Vagina (tissue), 2 donors: ENCODE measurements around the gene NCAN. TPM values are rescaled to one million over a fixed set of nuclear protein-coding genes. Genes with fewer than 3 reads are reported as not detected.

ENCODE experiments used
- DNase-seq, 2 donors: peaks; one replicate each; pipeline ENCODE4 v3.0.0-alpha.2; 2017; ENCODE audit errors: extremely low spot score in 2 of 2
- H3K27ac ChIP-seq: fragments of 200-600 bp; sonication (generic); one replicate; pipeline ENCODE4 v1.5.1; 2019
- H3K27me3 ChIP-seq: fragments of 200-600 bp; sonication (generic); one replicate; pipeline ENCODE4 v1.5.1; 2019
- H3K36me3 ChIP-seq, 2 donors: fragments of 200-600 bp; sonication (generic); one replicate each; pipeline ENCODE4 v1.5.1; 2017 to 2019
- H3K4me1 ChIP-seq: fragments of 200-600 bp; sonication (generic); one replicate; pipeline ENCODE4 v1.5.1; 2019
- H3K4me3 ChIP-seq, 2 donors: fragments of 200-600 bp; sonication (generic); 1 replicate in 1 of 2; 2 replicates in 1 of 2; pipeline ENCODE4 v1.5.1; 2016 to 2019
- H3K9me3 ChIP-seq: fragments of 200-600 bp; sonication (generic); one replicate; pipeline ENCODE4 v1.5.1; 2019
- CTCF ChIP-seq, 3 experiments: fragments of 450-650 bp in 2 of 3; fragments of 200-600 bp in 1 of 3; sonication (generic) in 1 of 3; IDR thresholded peaks; one replicate each; pipeline ENCODE4 v1.5.1; 2017 to 2019; ENCODE audit warnings: antibody characterized with exemption in 3 of 3, mild to moderate bottlenecking in 2 of 3, moderate library complexity in 2 of 3
- POLR2A ChIP-seq, 2 donors: fragments of 450-650 bp; IDR thresholded peaks; one replicate each; pipeline ENCODE4 v1.6.1; 2017; ENCODE audit warnings: antibody characterized with exemption in 2 of 2, mild to moderate bottlenecking in 2 of 2, moderate library complexity in 2 of 2
- POLR2AphosphoS5 ChIP-seq, 2 donors: sonication (generic); formaldehyde crosslinking; IDR thresholded peaks; one replicate each; pipeline ENCODE4 v1.9.0; 2017; ENCODE audit warnings: antibody characterized with exemption in 2 of 2, mild to moderate bottlenecking in 2 of 2, low read depth in 1 of 2; ENCODE audit not compliant: insufficient read depth in 1 of 2
- intact Hi-C: fragments of 100-400 bp; cut with DNase I; formaldehyde crosslinking; loops from one replicate; pipeline ENCODE4 v1.15.1; 2023
- total RNA-seq: library from RNA; depleted of rRNA; stranded (reverse); fragments of >200 nt; gene quantifications from one replicate; pipeline ENCODE4 v1.2.3, GENCODE V29; 2016

NCAN gene
- total RNA-seq, 1 donor from 2014 or later, result not detected

- intact Hi-C loops, result no loop called here
- Histone ChIP-seq H3K36me3 (peaks cover 0 to 57% of the 10 kb centered on the region in 2 donors), H3K27ac (no peak overlapping the region), H3K9me3 (no peaks in the 10 kb centered on the region), H3K4me3 (no peak overlapping the region), H3K4me1 (peaks cover 11% of the 10 kb centered on the region), H3K27me3 (no peaks in the 10 kb centered on the region)
- DNase-seq, result no peak
- TF ChIP-seq CTCF (IDR thresholded peaks at IDR 0.05), result no peak
- TF ChIP-seq POLR2AphosphoS5 (IDR thresholded peaks at IDR 0.05; ENCODE audit: insufficient read depth in 1 of 2, low read depth in 1 of 2), result no peak
- no peak for TF ChIP-seq POLR2A (IDR thresholded peaks at IDR 0.05)
Measured at GRCh38 chr19:19276851-19277250, 65.1 kb downstream of the NCAN start.

DNA sequence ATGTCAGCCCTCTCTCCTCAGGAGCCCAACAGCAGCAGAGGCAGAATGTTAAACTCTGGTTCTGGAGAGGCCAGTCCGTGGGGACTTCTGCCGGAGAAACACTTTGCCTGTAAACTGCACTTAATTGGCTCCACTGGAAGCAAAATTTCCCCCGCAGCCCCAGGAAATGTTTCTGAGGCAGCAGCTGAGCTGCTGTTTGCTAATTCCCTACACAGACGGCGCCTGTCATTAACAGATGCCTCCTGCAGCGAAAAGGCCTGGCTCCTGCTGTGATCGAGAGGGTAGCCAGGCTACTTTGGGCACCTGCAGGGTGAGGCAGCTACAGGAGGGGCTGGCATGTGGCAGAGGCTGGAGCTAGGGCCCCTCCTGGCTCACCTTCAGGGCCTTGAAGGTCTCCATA is 66.6 kb downstream of the NCAN start:
- Histone ChIP-seq H3K4me1 (peaks cover 3% of the 10 kb centered on the region), H3K27me3 (no peaks in the 10 kb centered on the region), H3K4me3 (no peak overlapping the region), H3K36me3 (peaks cover 0 to 58% of the 10 kb centered on the region in 2 donors), H3K9me3 (no peaks in the 10 kb centered on the region), H3K27ac (no peak overlapping the region)
- intact Hi-C loops, result no loop called here
- TF ChIP-seq POLR2AphosphoS5 (IDR thresholded peaks at IDR 0.05; ENCODE audit: insufficient read depth in 1 of 2, low read depth in 1 of 2), result no peak
- TF ChIP-seq POLR2A (IDR thresholded peaks at IDR 0.05), result no peak
- no peak for TF ChIP-seq CTCF (IDR thresholded peaks at IDR 0.05)
- DNase-seq, result no peak

DNA sequence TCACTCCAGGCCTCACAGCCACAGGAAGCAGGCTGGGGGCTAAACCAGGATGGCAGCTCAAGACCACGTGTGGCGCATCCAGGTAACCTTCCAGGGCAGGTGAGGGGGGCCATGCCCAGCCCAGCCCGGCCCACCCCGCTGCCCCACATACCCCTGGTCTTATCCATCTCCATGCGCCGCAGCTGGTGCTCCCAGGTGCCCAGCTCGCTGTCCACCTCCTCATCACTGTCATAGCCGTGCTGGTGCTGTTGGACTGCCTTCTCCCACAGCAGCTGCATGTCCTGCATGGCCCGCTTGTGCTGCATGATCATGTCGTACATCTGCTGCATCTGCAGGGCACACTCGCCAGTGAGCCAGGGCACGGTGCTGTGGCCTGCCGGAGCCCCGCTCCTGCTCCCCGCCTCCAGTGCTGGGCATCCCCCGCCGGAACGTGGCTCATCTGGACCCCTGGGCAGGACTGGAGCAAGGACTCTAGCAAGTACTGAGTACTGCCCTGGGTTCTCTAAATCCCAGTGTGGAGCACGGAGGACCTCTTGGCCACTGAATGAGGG is 67.4 kb downstream of the NCAN start:
- TF ChIP-seq POLR2AphosphoS5 (IDR thresholded peaks at IDR 0.05; ENCODE audit: insufficient read depth in 1 of 2, low read depth in 1 of 2) (no peak), POLR2A (IDR thresholded peaks at IDR 0.05) (no peak), CTCF (IDR thresholded peaks at IDR 0.05) (no peak)
- peaks cover 0 to 66% of the 10 kb centered on the region in 2 donors for H3K36me3 ChIP-seq
- intact Hi-C loops, result no loop called here
- no peaks in the 10 kb centered on the region for H3K9me3 ChIP-seq
- no peak overlapping the region for H3K27ac ChIP-seq
- H3K4me3 ChIP-seq, result no peak overlapping the region
- H3K27me3 ChIP-seq, result no peaks in the 10 kb centered on the region
- no peaks in the 10 kb centered on the region for H3K4me1 ChIP-seq
- no peak for DNase-seq

GRCh38 chr19:19279853-19280252 is 68.1 kb downstream of the NCAN start:
- Histone ChIP-seq H3K27me3 (no peaks in the 10 kb centered on the region), H3K4me1 (no peaks in the 10 kb centered on the region), H3K9me3 (no peaks in the 10 kb centered on the region), H3K36me3 (peaks cover 0 to 68% of the 10 kb centered on the region in 2 donors), H3K4me3 (no peak overlapping the region), H3K27ac (no peak overlapping the region)
- TF ChIP-seq CTCF (IDR thresholded peaks at IDR 0.05) (no peak), POLR2AphosphoS5 (IDR thresholded peaks at IDR 0.05; ENCODE audit: insufficient read depth in 1 of 2, low read depth in 1 of 2) (no peak), POLR2A (IDR thresholded peaks at IDR 0.05) (no peak)
- intact Hi-C loops, result no loop called here
- DNase-seq, result no peak

GRCh38 chr19:19280561-19280960 is 68.8 kb downstream of the NCAN start:
- Histone ChIP-seq H3K4me3 (no peak overlapping the region), H3K4me1 (no peaks in the 10 kb centered on the region), H3K36me3 (peaks cover 0 to 71% of the 10 kb centered on the region in 2 donors), H3K27me3 (no peaks in the 10 kb centered on the region), H3K9me3 (no peaks in the 10 kb centered on the region), H3K27ac (no peak overlapping the region)
- no peak for DNase-seq
- no peak for TF ChIP-seq POLR2AphosphoS5 (IDR thresholded peaks at IDR 0.05; ENCODE audit: insufficient read depth in 1 of 2, low read depth in 1 of 2)
- TF ChIP-seq CTCF (IDR thresholded peaks at IDR 0.05), result no peak
- TF ChIP-seq POLR2A (IDR thresholded peaks at IDR 0.05), result no peak
- intact Hi-C loops, result no loop called here
